Measurements from ENCODE around the gene MPC1. TPM values are rescaled to one million over a fixed set of nuclear protein-coding genes. Genes with fewer than 3 reads are reported as not detected.
A peak's percentile ranks its signal among the peaks of the same experiment; 100 is the strongest.

The MPC1 gene
- polyA plus RNA-seq (2012; ENCODE audit: insufficient read depth, insufficient read length, low read depth), result 137 TPM

DNA sequence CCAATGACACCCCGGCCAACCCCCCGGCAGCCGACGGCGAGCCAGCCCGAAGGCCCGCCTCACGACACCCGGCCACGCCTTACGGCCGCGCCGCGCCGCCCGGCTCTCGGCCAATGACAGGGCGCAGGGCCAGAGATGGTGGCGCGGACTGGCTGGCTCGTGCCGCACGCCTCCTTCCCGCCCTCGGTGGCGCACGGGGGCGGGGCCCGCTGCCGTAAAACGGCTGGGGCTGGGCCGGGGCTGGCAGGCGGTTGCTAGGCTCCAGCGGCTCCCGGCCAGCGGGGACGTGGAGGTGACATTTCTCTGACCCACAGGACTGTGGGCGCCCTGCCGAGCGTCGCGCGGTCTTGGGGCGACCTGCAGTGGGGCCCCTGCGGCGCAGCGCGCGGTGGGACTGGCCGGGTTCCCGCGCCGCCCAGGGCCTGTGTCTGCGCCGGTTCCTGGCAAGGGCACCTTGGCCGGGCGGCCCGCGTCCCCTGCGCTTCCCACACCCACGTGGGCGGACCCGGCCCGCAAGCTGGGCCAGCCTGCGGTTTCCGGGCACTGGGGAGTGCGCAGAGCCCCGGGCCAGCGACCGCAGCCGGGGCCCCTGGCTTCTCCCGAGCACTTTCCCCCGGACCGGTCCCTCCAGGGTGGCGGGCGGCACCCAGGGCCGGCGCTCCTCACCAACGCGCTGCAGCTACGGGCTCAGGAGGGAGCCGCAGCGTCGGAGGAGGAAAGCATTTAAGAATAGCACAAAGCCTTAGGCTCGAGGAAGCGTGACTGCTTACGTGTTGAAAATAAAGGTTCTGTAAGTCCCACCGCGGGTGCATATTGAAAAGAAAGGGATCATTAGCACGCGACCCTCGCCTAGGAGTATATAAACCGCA, at the start of gene MPC1:
TSS of gene MPC1 (minus strand) at position 8 of the 869 bp plus-strand sequence. CDS start 64 bp downstream, outside the sequence.
- H3K36me3 ChIP-seq, result no peaks in the 10 kb centered on the region
- H3K4me3 ChIP-seq (ENCODE audit: low read depth, low read length), result peak within 1 kb of the TSS; percentile 89
- DNase-seq, result peak; percentile 98
- H3K27me3 ChIP-seq, result no peaks in the 10 kb centered on the region
- H3K9me3 ChIP-seq, result no peaks in the 10 kb centered on the region
- no peaks in the 10 kb centered on the region for H3K4me1 ChIP-seq
- TF ChIP-seq, protein P1, sequence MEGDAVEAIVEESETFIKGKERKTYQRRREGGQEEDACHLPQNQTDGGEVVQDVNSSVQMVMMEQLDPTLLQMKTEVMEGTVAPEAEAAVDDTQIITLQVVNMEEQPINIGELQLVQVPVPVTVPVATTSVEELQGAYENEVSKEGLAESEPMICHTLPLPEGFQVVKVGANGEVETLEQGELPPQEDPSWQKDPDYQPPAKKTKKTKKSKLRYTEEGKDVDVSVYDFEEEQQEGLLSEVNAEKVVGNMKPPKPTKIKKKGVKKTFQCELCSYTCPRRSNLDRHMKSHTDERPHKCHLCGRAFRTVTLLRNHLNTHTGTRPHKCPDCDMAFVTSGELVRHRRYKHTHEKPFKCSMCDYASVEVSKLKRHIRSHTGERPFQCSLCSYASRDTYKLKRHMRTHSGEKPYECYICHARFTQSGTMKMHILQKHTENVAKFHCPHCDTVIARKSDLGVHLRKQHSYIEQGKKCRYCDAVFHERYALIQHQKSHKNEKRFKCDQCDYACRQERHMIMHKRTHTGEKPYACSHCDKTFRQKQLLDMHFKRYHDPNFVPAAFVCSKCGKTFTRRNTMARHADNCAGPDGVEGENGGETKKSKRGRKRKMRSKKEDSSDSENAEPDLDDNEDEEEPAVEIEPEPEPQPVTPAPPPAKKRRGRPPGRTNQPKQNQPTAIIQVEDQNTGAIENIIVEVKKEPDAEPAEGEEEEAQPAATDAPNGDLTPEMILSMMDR (IDR thresholded peaks at IDR 0.05; ENCODE audit: low read depth, low read length), result no peak

GRCh38 chr6:166430269-166430668, 47.5 kb upstream of the MPC1 start:
- no peaks in the 10 kb centered on the region for H3K27me3 ChIP-seq
- TF ChIP-seq, protein P1 (IDR thresholded peaks at IDR 0.05; ENCODE audit: low read depth, low read length), result no peak
- no peak for DNase-seq
- H3K9me3 ChIP-seq, result no peaks in the 10 kb centered on the region
- no peaks in the 10 kb centered on the region for H3K4me1 ChIP-seq
- H3K4me3 ChIP-seq (ENCODE audit: low read depth, low read length), result no peak overlapping the region
- peaks cover 7% of the 10 kb centered on the region for H3K36me3 ChIP-seq

- TF ChIP-seq, protein P1 (IDR thresholded peaks at IDR 0.05; ENCODE audit: low read depth, low read length), result no peak
- H3K27me3 ChIP-seq, result no peaks in the 10 kb centered on the region
- no peak for DNase-seq
- H3K9me3 ChIP-seq, result no peaks in the 10 kb centered on the region
- H3K4me3 ChIP-seq (ENCODE audit: low read depth, low read length), result no peak overlapping the region
- H3K4me1 ChIP-seq, result no peaks in the 10 kb centered on the region
- peaks cover 5% of the 10 kb centered on the region for H3K36me3 ChIP-seq
These were observed 41.7 kb upstream of the MPC1 start for GRCh38 chr6:166424431-166424830.

DNA sequence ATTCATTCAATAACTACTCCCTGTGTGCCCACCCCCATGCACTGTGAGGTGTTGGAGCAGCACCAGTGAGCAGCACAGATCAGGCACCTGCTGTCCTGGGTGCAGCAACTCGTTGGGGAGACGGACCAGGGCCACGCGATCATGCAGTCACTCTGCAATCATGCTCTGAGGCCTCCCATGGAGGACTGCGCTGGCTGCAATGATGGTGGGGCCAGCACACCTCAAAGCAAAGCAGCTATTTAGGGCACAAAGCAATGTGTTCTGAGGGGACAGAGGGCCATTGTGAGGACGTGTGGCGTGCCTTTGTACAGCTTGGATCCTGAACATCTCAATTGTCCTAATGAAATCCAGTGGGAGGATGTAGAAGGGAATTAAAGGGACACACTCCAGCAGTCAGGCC, 41.0 kb upstream of the MPC1 start:
- no peaks in the 10 kb centered on the region for H3K9me3 ChIP-seq
- H3K4me3 ChIP-seq (ENCODE audit: low read depth, low read length), result no peak overlapping the region
- H3K4me1 ChIP-seq, result no peaks in the 10 kb centered on the region
- H3K36me3 ChIP-seq, result peaks cover 9% of the 10 kb centered on the region
- TF ChIP-seq, protein P1 (IDR thresholded peaks at IDR 0.05; ENCODE audit: low read depth, low read length), result no peak
- no peak for DNase-seq
- no peaks in the 10 kb centered on the region for H3K27me3 ChIP-seq

DNA sequence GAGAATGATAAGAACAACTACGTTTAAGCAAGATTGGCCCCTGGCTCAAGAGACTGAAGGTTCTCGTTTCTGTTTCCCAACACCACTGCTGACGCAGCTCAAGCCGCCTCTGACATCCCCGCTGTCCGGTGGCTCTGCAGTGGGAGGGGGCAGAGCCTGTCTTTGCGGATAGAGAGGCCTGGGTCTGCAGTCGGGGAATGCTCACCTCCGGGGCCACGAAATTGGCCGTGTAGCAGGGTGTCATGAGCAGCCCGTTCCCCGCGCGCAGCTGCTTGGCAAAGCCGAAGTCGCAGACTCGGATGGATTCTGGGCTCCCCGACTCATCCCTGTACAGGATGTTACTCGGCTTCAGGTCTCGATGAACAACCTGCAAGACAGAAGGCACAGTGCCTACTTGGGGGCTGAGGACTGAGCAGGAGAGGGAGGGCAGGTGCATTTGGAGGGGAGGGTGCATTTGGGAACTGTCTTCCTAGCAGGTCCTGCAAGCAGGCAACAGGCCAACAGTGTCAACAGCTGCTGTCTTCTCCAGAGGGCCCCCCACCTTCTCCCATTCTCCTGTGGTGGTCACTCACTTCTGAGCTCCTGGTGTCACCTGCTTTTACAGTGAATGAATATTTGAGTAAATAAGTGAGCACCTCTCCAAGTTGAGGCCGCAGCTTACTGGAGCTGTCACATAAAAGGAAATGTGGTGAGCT, 40.5 kb upstream of the MPC1 start:
- no peak overlapping the region for H3K4me3 ChIP-seq (ENCODE audit: low read depth, low read length)
- H3K4me1 ChIP-seq, result no peaks in the 10 kb centered on the region
- no peaks in the 10 kb centered on the region for H3K9me3 ChIP-seq
- TF ChIP-seq, protein P1 (IDR thresholded peaks at IDR 0.05; ENCODE audit: low read depth, low read length), result no peak
- H3K36me3 ChIP-seq, result peaks cover 9% of the 10 kb centered on the region
- no peaks in the 10 kb centered on the region for H3K27me3 ChIP-seq
- DNase-seq, result no peak

Data from BE2C (cell line).